GM10847 (cell line): ENCODE results near the gene TGFBRAP1.

Experiments used
- POLR2A ChIP-seq: IDR thresholded peaks from 2 replicates; pipeline ENCODE4 v1.6.1; 2011; ENCODE audit not compliant: insufficient read length; ENCODE audit errors: extremely low read depth

The TGFBRAP1 gene

GRCh38 chr2:105243961-105244360, 85.6 kb downstream of the TGFBRAP1 start:
- TF ChIP-seq POLR2A = no peak

- no peak for TF ChIP-seq POLR2A
Measured at GRCh38 chr2:105242286-105242993, 87.1 kb downstream of the TGFBRAP1 start.

- no peak for TF ChIP-seq POLR2A
Measured at GRCh38 chr2:105241443-105241842, 88.1 kb downstream of the TGFBRAP1 start, which contains the start of gene GPR45. Gene GPR45, plus strand, starts transcription at chr2:105241743. Its CDS starts 116 bp downstream, at chr2:105241859.

- no peak for TF ChIP-seq POLR2A
Measured at GRCh38 chr2:105239924-105240323, 89.6 kb downstream of the TGFBRAP1 start.

GRCh38 chr2:105238664-105239240, 90.8 kb downstream of the TGFBRAP1 start:
- TF ChIP-seq POLR2A = no peak

GRCh38 chr2:105237045-105237765, 92.3 kb downstream of the TGFBRAP1 start:
- TF ChIP-seq POLR2A = no peak

GRCh38 chr2:105236060-105236424, 93.5 kb downstream of the TGFBRAP1 start:
- no peak for TF ChIP-seq POLR2A

- TF ChIP-seq POLR2A = no peak
Measured at GRCh38 chr2:105235388-105236059, 94.0 kb downstream of the TGFBRAP1 start.

- TF ChIP-seq POLR2A = no peak
Measured at GRCh38 chr2:105231232-105231619, 98.3 kb downstream of the TGFBRAP1 start.

GRCh38 chr2:105224444-105224843, 105.1 kb downstream of the TGFBRAP1 start:
- no peak for TF ChIP-seq POLR2A

- TF ChIP-seq POLR2A = no peak
Measured at GRCh38 chr2:105220604-105221003, 108.9 kb downstream of the TGFBRAP1 start.

- TF ChIP-seq POLR2A = no peak
Measured at GRCh38 chr2:105215586-105216192, 113.8 kb downstream of the TGFBRAP1 start.
